Stimulated activated CD8-positive, alpha-beta memory T cell treated with anti-CD3 and anti-CD28 coated beads, Interleukin-7, amount 100 ng/mL, for 48 hours (primary cell): Measurements from ENCODE around the gene SHMT2.

Source experiments
- DNase-seq, 2 donors: peaks; one replicate each; pipeline ENCODE4 v3.0.0-alpha.2; 2020; ENCODE audit warnings: low read depth in 1 of 2; ENCODE audit errors: extremely low read depth in 1 of 2

Gene SHMT2

GRCh38 chr12:57225680-57226210, 3.8 kb upstream of the SHMT2 start:
- DNase-seq: no peak

- no peak for DNase-seq
These were observed 2.8 kb upstream of the SHMT2 start for GRCh38 chr12:57226588-57227314.

- DNase-seq: no peak
These were observed 2.0 kb upstream of the SHMT2 start for GRCh38 chr12:57227315-57228115.

GRCh38 chr12:57229046-57229633, 371 bp upstream of the SHMT2 start:
- no peak for DNase-seq

- no peak for DNase-seq
These were observed 1.1 kb downstream of the SHMT2 start for GRCh38 chr12:57230381-57231155.

- DNase-seq: no peak
These were observed 1.9 kb downstream of the SHMT2 start for GRCh38 chr12:57231276-57232021.

- DNase-seq: no peak
These were observed 2.7 kb downstream of the SHMT2 start for GRCh38 chr12:57232156-57232756.

GRCh38 chr12:57233357-57234232, 4.1 kb downstream of the SHMT2 start:
- DNase-seq: no peak

- DNase-seq: no peak
These were observed 4.7 kb downstream of the SHMT2 start for GRCh38 chr12:57234233-57234570.

- DNase-seq: no peak
These were observed 5.1 kb downstream of the SHMT2 start for GRCh38 chr12:57234571-57235016.

- DNase-seq: no peak
These were observed 5.7 kb downstream of the SHMT2 start for GRCh38 chr12:57235017-57235727.

GRCh38 chr12:57235728-57236131, 6.2 kb downstream of the SHMT2 start:
- no peak for DNase-seq

- DNase-seq: no peak
These were observed 6.9 kb downstream of the SHMT2 start for GRCh38 chr12:57236201-57236924.

GRCh38 chr12:57236925-57237595, 7.5 kb downstream of the SHMT2 start:
- DNase-seq: no peak

GRCh38 chr12:57237596-57237931, 8.1 kb downstream of the SHMT2 start:
- DNase-seq: no peak

GRCh38 chr12:57237932-57238853, 8.7 kb downstream of the SHMT2 start:
- no peak for DNase-seq
